GM13977 (cell line): Measurements from ENCODE around the gene SGPP1.

Source experiments
- DNase-seq: peaks from one replicate; pipeline ENCODE4 v3.0.0; 2012; ENCODE audit warnings: low spot score
- CTCF ChIP-seq: IDR thresholded peaks from 2 replicates; pipeline ENCODE4 v1.5.1; 2012; ENCODE audit warnings: mild to moderate bottlenecking, control low read depth; ENCODE audit not compliant: insufficient read depth; ENCODE audit errors: extremely low read depth, missing control alignments
- in situ Hi-C: fragments of 300-500 bp; cut with MboI; formaldehyde crosslinking; loops from one replicate; pipeline ENCODE4 v1.12.0; 2022; ENCODE audit warnings: low sequenced_read_pairs, low pct_unique_long_range_greater_than_20kb, mixed read lengths, inconsistent platforms; ENCODE audit not compliant: unreplicated experiment

SGPP1 gene

GRCh38 chr14:63678536-63678935 is 49.3 kb downstream of the SGPP1 start:
- no peak for TF ChIP-seq CTCF
- DNase-seq = no peak
- in situ Hi-C loops = no loop called here

GRCh38 chr14:63677891-63678379 is 49.9 kb downstream of the SGPP1 start:
- no peak for DNase-seq
- no peak for TF ChIP-seq CTCF
- in situ Hi-C loops = no loop called here

DNA sequence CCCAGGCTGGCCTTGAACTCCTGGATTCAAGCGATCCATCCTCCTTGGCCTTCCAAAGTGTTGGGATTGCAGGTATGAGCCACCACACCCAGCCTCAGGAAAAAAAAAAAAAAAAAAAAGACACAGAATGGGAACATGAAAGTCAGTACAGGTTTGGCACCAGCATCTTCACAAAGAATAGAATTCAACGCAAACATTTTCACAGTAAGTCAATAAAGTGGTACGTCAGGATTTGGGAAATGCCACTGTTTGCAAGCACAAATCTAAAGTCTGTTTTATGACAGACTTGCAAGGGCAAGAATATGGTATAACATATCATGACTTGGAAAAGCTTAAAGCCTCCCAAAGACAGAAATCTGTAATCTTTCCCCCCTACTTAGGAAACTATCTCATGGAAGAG is 51.2 kb downstream of the SGPP1 start:
- in situ Hi-C loops = no loop called here
- no peak for TF ChIP-seq CTCF
- DNase-seq = no peak

DNA sequence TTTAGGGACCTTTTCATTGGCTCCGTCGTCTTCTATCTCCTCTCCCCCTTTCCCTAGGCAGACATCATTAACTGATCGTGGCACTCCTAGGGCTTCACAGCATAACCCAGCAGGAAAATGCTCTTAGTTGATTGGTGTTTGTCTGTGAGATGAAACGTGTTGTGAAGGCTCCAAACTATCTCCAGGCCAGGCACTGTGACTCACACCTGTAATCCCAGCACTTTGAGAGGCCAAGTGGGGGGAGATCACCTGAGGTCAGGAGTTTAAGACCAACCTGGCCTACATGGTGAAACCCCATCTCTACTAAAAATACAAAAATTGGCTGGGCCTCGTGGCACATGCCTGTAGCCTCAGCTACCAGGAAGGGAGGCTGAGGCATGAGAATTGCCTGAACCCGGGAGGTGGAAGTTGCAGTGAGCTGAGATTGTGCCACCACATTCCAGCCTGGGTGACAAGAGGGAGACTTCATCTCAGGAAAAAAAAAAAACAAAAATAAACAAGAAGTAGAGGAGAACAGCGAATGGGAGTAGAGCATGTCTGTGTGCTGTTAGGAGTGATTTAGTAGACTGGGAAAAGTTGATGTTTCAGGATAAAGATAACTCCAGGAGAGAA is 53.9 kb downstream of the SGPP1 start:
- in situ Hi-C loops = no loop called here
- TF ChIP-seq CTCF = no peak

DNA sequence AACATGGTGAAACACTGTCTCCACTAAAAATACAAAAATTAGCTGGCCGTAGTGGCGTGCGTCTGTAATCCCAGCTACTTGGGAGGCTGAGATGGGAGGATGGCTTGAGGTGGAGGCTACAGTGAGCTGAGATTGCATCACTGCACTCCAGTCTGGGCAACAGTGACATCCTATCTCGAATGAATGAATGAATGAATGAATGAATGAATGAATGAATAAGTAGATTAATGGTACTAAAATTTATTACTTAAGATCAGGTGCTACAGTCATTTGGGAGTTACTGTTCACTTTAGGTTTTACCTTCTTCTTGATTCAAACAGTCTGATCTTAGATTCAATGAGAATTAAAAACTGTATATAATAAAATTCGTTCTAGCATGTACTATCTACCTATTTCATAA is 54.6 kb downstream of the SGPP1 start:
- TF ChIP-seq CTCF = no peak
- in situ Hi-C loops = no loop called here
- DNase-seq = no peak

More for the DNA sequence above, 53.9 kb downstream of the SGPP1 start:
- no peak for DNase-seq

DNA sequence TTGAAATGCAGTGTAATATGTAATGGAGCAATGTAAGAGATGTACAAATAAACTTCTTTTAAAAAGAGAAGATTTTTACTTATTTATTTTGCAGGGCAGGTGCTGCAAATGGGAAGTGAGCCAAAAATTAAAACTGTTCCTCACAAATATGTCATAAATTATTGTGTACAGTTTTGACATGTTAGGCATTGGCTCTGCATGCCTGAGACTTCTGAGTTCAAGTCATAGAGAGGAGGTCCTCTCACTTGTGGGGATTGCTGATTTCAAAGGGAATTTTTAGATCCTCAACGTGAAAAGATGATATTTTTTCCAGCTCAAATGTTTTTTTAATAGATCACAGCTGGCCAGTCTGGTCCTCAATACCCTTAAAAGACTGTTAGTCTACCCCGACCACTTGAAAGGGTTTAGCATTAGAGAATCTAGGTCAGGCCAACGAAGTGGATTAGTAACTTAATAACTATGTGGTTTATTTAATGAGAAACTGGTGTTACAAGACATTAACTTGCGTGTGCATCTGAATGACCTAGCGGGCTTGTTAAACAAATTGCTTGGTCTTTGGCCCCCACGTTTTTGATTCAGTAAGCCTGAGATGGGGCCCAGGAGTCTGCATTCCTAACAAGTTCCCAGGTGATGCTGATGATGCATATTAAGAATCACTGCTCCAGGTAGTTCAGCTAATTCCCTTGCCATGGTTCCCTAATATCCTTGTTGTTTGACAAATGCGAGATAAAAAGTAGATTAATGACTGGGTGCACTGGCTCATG is 55.3 kb downstream of the SGPP1 start:
- no peak for TF ChIP-seq CTCF
- no peak for DNase-seq
- in situ Hi-C loops = no loop called here
